ENCODE results near the gene FGF5. TPM values are rescaled to one million over a fixed set of nuclear protein-coding genes. Genes with fewer than 3 reads are reported as not detected.

FGF5 gene
- total RNA-seq, 4 donors from 2014 or later: 0.14 to 4.1 (median 0.16) TPM; not detected in 1

- H3K27me3 ChIP-seq: peaks cover 11% of the 10 kb centered on the region
- intact Hi-C loops (cut with DNase I; ENCODE audit: low total_unique reads): no loop called here
- DNase-seq: no peak
- no peaks in the 10 kb centered on the region for H3K9me3 ChIP-seq
- in situ Hi-C loops (cut with MboI; ENCODE audit: low pct_ligation_motif_present in 1 of 4, low pct_unique_long_range_greater_than_20kb in 1 of 4, low sequenced_read_pairs in 3 of 4): no loop called here
- H3K4me3 ChIP-seq: no peak overlapping the region
- no peaks in the 10 kb centered on the region for H3K4me1 ChIP-seq
- 68% methylated on average over 2 of the region's 2 CpGs for WGBS, 2 donors (ENCODE audit: low coverage in 1 of 2)
- TF ChIP-seq POLR2A (IDR thresholded peaks at IDR 0.05): no peak
- no peak for TF ChIP-seq POLR2AphosphoS5 (IDR thresholded peaks at IDR 0.05)
- no peaks in the 10 kb centered on the region for H3K36me3 ChIP-seq
- no peak overlapping the region for H3K27ac ChIP-seq
Observed at GRCh38 chr4:80306260-80306659, 39.8 kb downstream of the FGF5 start.

GRCh38 chr4:80307183-80307735 lies 40.8 kb downstream of the FGF5 start:
- 27 to 60% methylated on average over 1 of the region's 1 CpG for WGBS, 2 donors (ENCODE audit: low coverage in 1 of 2)
- peak overlapping the region in 3 of 4 donors; percentile 11 to 30 (median 14) for H3K27ac ChIP-seq
- DNase-seq: no peak

GRCh38 chr4:80307774-80308465 lies 41.5 kb downstream of the FGF5 start:
- H3K4me1 ChIP-seq: no peaks in the 10 kb centered on the region
- peak overlapping the region in 3 of 4 donors; percentile 11 to 30 (median 14) for H3K27ac ChIP-seq
- in situ Hi-C loops (cut with MboI; ENCODE audit: low pct_ligation_motif_present in 1 of 4, low pct_unique_long_range_greater_than_20kb in 1 of 4, low sequenced_read_pairs in 3 of 4) (no loop called here), intact Hi-C loops (cut with DNase I; ENCODE audit: low total_unique reads) (no loop called here)
- peaks cover 11% of the 10 kb centered on the region for H3K27me3 ChIP-seq
- H3K36me3 ChIP-seq: no peaks in the 10 kb centered on the region
- no peak for DNase-seq
- H3K9me3 ChIP-seq: no peaks in the 10 kb centered on the region
- no peak for TF ChIP-seq EP300 (IDR thresholded peaks at IDR 0.05; ENCODE audit: low read depth)
- no peak for TF ChIP-seq POLR2A (IDR thresholded peaks at IDR 0.05)
- TF ChIP-seq CTCF (IDR thresholded peaks at IDR 0.05): no peak
- no peak for TF ChIP-seq POLR2AphosphoS5 (IDR thresholded peaks at IDR 0.05)
- 51 to 59% methylated on average over 10 of the region's 10 CpGs for WGBS, 2 donors (ENCODE audit: low coverage in 1 of 2)
- H3K4me3 ChIP-seq: no peak overlapping the region

More at GRCh38 chr4:80307183-80307735, 40.8 kb downstream of the FGF5 start:
- intact Hi-C loops (cut with DNase I; ENCODE audit: low total_unique reads) (no loop called here), in situ Hi-C loops (cut with MboI; ENCODE audit: low pct_ligation_motif_present in 1 of 4, low pct_unique_long_range_greater_than_20kb in 1 of 4, low sequenced_read_pairs in 3 of 4) (no loop called here)
- peaks cover 11% of the 10 kb centered on the region for H3K27me3 ChIP-seq
- no peaks in the 10 kb centered on the region for H3K9me3 ChIP-seq
- no peaks in the 10 kb centered on the region for H3K36me3 ChIP-seq
- no peak overlapping the region for H3K4me3 ChIP-seq
- no peak for TF ChIP-seq CTCF (IDR thresholded peaks at IDR 0.05)
- TF ChIP-seq POLR2AphosphoS5 (IDR thresholded peaks at IDR 0.05): peak in 2 of 3 donors; percentile 27 to 35
- no peaks in the 10 kb centered on the region for H3K4me1 ChIP-seq

GRCh38 chr4:80308466-80308822 lies 42.0 kb downstream of the FGF5 start:
- H3K27me3 ChIP-seq: peaks cover 11% of the 10 kb centered on the region
- peak overlapping the region in 1 of 4 donors; percentile 11 for H3K27ac ChIP-seq
- no peaks in the 10 kb centered on the region for H3K36me3 ChIP-seq
- no peaks in the 10 kb centered on the region for H3K4me1 ChIP-seq
- in situ Hi-C loops (cut with MboI; ENCODE audit: low pct_ligation_motif_present in 1 of 4, low pct_unique_long_range_greater_than_20kb in 1 of 4, low sequenced_read_pairs in 3 of 4) (no loop called here), intact Hi-C loops (cut with DNase I; ENCODE audit: low total_unique reads) (no loop called here)
- H3K4me3 ChIP-seq: no peak overlapping the region
- 58 to 79% methylated on average over 2 to 4 of the region's 4 CpGs for WGBS, 2 donors (ENCODE audit: low coverage in 1 of 2)
- no peaks in the 10 kb centered on the region for H3K9me3 ChIP-seq
- no peak for DNase-seq
- TF ChIP-seq CTCF (IDR thresholded peaks at IDR 0.05): no peak
- TF ChIP-seq POLR2AphosphoS5 (IDR thresholded peaks at IDR 0.05): no peak
- TF ChIP-seq POLR2A (IDR thresholded peaks at IDR 0.05): no peak
- TF ChIP-seq EP300 (IDR thresholded peaks at IDR 0.05; ENCODE audit: low read depth): no peak

Measured in transverse colon (tissue), 4 donors.